Measurements from ENCODE around the gene CLTRN. TPM values are rescaled to one million over a fixed set of nuclear protein-coding genes. Genes with fewer than 3 reads are reported as not detected.
A peak's percentile ranks its signal among the peaks of the same experiment; 100 is the strongest.

Gene CLTRN
- total and polyA plus RNA-seq, 2 of the 13 experiments (the other 11 are each of a cell fraction or from before 2014, with no cell fraction given) = 0.37 to 0.53 TPM

DNA sequence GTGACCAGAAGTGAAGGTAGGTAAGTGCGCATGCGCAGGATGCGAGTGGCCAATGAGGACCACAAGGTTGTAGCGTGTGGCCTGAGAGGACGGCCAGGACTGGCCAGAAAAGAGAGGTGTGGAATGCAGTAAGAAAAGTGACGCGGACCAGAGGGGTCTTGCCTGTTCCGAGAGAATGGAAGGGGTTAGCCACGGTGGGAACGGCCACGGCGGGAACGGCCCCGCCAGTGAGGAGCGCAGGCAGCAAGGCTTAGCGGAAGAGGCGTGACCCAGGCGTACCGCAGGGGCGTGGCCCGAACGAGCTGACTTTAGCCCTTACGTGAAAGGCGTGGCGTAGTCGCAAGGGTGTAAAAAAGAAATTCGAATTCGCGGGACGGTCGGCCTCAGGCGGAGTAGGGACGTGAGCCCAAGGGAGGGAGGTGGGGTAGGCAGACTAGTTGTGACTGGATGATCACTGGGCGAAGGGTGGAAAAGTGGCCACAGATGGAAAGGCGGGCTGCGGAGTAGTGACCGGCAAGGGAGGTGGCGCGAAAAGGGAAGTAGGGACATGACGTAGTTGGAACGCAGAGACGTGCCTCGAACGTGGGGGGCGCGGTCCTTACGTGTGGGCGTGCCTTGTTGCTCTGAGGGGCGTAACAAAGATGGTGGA lies 10.4 kb upstream of the CLTRN start (continued):
- peak; percentile 83 for TF ChIP-seq ZNF687 (CRISPR knock-in tag; IDR thresholded peaks at IDR 0.05)
- TF ChIP-seq, protein P1, sequence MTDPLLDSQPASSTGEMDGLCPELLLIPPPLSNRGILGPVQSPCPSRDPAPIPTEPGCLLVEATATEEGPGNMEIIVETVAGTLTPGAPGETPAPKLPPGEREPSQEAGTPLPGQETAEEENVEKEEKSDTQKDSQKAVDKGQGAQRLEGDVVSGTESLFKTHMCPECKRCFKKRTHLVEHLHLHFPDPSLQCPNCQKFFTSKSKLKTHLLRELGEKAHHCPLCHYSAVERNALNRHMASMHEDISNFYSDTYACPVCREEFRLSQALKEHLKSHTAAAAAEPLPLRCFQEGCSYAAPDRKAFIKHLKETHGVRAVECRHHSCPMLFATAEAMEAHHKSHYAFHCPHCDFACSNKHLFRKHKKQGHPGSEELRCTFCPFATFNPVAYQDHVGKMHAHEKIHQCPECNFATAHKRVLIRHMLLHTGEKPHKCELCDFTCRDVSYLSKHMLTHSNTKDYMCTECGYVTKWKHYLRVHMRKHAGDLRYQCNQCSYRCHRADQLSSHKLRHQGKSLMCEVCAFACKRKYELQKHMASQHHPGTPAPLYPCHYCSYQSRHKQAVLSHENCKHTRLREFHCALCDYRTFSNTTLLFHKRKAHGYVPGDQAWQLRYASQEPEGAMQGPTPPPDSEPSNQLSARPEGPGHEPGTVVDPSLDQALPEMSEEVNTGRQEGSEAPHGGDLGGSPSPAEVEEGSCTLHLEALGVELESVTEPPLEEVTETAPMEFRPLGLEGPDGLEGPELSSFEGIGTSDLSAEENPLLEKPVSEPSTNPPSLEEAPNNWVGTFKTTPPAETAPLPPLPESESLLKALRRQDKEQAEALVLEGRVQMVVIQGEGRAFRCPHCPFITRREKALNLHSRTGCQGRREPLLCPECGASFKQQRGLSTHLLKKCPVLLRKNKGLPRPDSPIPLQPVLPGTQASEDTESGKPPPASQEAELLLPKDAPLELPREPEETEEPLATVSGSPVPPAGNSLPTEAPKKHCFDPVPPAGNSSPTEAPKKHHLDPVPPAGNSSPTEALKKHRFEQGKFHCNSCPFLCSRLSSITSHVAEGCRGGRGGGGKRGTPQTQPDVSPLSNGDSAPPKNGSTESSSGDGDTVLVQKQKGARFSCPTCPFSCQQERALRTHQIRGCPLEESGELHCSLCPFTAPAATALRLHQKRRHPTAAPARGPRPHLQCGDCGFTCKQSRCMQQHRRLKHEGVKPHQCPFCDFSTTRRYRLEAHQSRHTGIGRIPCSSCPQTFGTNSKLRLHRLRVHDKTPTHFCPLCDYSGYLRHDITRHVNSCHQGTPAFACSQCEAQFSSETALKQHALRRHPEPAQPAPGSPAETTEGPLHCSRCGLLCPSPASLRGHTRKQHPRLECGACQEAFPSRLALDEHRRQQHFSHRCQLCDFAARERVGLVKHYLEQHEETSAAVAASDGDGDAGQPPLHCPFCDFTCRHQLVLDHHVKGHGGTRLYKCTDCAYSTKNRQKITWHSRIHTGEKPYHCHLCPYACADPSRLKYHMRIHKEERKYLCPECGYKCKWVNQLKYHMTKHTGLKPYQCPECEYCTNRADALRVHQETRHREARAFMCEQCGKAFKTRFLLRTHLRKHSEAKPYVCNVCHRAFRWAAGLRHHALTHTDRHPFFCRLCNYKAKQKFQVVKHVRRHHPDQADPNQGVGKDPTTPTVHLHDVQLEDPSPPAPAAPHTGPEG (CRISPR knock-in tag; IDR thresholded peaks at IDR 0.05) = 0 out of 2 replicates have a peak, but pooled peaks have one; percentile 39
- TF ChIP-seq, protein P2, sequence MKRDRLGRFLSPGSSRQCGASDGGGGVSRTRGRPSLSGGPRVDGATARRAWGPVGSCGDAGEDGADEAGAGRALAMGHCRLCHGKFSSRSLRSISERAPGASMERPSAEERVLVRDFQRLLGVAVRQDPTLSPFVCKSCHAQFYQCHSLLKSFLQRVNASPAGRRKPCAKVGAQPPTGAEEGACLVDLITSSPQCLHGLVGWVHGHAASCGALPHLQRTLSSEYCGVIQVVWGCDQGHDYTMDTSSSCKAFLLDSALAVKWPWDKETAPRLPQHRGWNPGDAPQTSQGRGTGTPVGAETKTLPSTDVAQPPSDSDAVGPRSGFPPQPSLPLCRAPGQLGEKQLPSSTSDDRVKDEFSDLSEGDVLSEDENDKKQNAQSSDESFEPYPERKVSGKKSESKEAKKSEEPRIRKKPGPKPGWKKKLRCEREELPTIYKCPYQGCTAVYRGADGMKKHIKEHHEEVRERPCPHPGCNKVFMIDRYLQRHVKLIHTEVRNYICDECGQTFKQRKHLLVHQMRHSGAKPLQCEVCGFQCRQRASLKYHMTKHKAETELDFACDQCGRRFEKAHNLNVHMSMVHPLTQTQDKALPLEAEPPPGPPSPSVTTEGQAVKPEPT (CRISPR knock-in tag; IDR thresholded peaks at IDR 0.05; ENCODE audit: low read depth) = no peak
- TF ChIP-seq ZFX (CRISPR knock-in tag; IDR thresholded peaks at IDR 0.05; ENCODE audit: low read depth) = peak; percentile 50
- no peak for TF ChIP-seq ZNF282 (IDR thresholded peaks at IDR 0.05; ENCODE audit: partially characterized antibody)
- no peak for TF ChIP-seq NONO (IDR thresholded peaks at IDR 0.05)
- peak; percentile 79 for TF ChIP-seq NONO (CRISPR knock-in tag; conservative IDR thresholded peaks at IDR 0.05)
- TF ChIP-seq TEAD3 (CRISPR knock-in tag; optimal IDR thresholded peaks at IDR 0.05; ENCODE audit: borderline replicate concordance) = peak; percentile 33
- TF ChIP-seq SALL1 (CRISPR knock-in tag; IDR thresholded peaks at IDR 0.05) = peak; percentile 18; the same call in 1 of the 2 replicates
- TF ChIP-seq RBFOX2 (IDR thresholded peaks at IDR 0.05; ENCODE audit: low read depth, low read length) = peak; percentile 76
- no peak for TF ChIP-seq ZSCAN25 (CRISPR knock-in tag; IDR thresholded peaks at IDR 0.05)
- no peak for TF ChIP-seq MAZ (IDR thresholded peaks at IDR 0.05; ENCODE audit: borderline replicate concordance, low read depth, low read length)
- peak; percentile 48; the same call in 1 of the 2 replicates for TF ChIP-seq MAZ (CRISPR knock-in tag; IDR thresholded peaks at IDR 0.05; ENCODE audit: low read depth)
- TF ChIP-seq, protein P3, sequence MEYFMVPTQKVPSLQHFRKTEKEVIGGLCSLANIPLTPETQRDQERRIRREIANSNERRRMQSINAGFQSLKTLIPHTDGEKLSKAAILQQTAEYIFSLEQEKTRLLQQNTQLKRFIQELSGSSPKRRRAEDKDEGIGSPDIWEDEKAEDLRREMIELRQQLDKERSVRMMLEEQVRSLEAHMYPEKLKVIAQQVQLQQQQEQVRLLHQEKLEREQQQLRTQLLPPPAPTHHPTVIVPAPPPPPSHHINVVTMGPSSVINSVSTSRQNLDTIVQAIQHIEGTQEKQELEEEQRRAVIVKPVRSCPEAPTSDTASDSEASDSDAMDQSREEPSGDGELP (IDR thresholded peaks at IDR 0.05; ENCODE audit: borderline replicate concordance, low read depth) = no peak
- peak; percentile 54; the same call in 1 of the 2 replicates for TF ChIP-seq EED (CRISPR knock-in tag; IDR thresholded peaks at IDR 0.05)
- no peak; the same call in 1 of the 2 replicates for TF ChIP-seq ZNF431 (CRISPR knock-in tag; IDR thresholded peaks at IDR 0.05; ENCODE audit: borderline replicate concordance, low read depth)
- 0 out of 2 replicates have a peak, but pooled peaks have one; percentile 36 for TF ChIP-seq JUN (CRISPR knock-in tag; IDR thresholded peaks at IDR 0.05)

All from HepG2 (cell line).